ENCODE results near the gene SAMD4A. TPM values are rescaled to one million over a fixed set of nuclear protein-coding genes. Genes with fewer than 3 reads are reported as not detected.

Gene SAMD4A, protein sequence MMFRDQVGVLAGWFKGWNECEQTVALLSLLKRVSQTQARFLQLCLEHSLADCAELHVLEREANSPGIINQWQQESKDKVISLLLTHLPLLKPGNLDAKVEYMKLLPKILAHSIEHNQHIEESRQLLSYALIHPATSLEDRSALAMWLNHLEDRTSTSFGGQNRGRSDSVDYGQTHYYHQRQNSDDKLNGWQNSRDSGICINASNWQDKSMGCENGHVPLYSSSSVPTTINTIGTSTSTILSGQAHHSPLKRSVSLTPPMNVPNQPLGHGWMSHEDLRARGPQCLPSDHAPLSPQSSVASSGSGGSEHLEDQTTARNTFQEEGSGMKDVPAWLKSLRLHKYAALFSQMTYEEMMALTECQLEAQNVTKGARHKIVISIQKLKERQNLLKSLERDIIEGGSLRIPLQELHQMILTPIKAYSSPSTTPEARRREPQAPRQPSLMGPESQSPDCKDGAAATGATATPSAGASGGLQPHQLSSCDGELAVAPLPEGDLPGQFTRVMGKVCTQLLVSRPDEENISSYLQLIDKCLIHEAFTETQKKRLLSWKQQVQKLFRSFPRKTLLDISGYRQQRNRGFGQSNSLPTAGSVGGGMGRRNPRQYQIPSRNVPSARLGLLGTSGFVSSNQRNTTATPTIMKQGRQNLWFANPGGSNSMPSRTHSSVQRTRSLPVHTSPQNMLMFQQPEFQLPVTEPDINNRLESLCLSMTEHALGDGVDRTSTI
- 26.4 and 41.8 TPM in 2 replicates for total RNA-seq

DNA sequence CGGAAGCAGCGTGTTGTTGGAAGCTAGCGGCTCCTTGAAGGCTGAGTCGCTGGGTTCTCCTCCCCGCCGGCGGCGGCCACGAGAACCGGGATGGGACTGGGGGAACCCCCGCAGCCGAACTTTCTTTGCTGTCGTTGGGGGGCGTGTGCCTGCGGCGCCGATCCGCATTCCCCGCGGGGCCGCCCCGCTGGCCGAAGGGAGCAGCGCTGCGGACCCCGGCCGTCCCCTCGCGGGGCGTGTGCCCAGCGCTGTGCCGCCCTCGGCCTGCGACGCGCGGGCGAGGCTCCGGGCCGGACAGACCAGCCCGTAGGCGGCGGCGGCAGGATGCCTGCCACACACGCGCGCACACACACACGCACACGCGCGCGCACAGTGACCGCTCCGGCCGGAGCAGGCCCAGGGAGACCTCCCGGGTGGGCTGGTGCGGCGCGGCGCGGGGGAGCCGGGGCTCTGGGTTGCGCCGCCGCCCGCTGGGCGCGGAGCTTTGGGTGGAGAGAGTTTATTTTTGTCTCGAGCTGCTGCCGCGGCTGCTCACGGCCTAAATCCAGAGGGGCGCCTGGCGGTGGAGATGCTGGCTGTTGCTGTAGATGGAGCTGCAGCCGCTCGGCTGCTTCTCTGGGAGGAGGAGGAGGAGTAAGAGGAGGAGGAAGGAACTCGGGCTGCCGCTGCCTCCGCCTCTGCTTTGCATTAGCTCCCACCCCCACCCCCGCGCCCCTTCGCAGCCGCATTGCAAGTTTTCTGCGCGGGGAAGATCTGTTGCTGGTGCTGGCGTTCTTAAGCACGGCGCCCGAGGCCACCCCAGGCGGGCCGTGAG, at the start of gene SAMD4A:
TSS of gene SAMD4A (plus strand) at position 719 of the 814 bp plus-strand sequence. CDS start 789 bp downstream, outside the sequence.
- peak; percentile 63 for DNase-seq (ENCODE audit: low read depth, low spot score)

DNA sequence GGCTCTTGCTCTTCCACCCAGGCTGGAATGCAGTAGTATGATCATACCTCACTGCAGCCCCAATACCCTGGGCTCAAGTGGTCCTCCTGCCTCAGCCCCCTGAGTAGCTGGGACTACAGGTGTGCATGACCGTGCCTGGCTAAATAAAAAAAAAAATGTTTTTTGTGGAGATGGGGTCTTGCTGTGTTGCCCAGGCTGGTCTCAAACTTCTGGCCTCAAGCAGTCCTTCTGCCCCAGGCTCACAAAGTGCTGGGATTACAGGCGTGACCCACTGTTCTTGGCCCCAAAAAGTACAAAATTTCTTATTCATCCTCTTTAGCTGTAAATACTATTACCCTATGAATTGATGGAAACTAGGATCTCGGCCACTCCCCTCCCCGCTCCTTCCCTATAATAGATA, 42.5 kb upstream of the SAMD4A start:
- DNase-seq (ENCODE audit: low read depth, low spot score), result no peak

DNA sequence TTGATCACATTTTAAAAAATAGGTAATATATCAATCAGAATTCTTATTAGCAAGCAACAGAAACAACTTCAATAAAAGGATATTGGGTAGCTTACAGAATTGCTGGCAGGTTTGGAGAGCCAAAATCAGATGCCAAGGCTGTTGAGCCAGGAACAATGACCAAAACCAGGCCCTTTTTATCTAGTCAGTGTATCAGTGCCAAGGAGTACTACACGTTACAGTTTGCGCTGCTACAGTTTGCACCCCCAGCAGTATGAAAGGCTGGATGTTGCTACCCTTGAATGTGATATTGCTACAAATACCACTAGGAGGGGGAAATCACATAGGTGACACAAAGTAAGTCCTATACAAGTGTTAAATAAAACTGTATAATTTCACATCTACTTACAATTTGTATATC, 38.0 kb upstream of the SAMD4A start:
- DNase-seq (ENCODE audit: low read depth, low spot score), result no peak

DNA sequence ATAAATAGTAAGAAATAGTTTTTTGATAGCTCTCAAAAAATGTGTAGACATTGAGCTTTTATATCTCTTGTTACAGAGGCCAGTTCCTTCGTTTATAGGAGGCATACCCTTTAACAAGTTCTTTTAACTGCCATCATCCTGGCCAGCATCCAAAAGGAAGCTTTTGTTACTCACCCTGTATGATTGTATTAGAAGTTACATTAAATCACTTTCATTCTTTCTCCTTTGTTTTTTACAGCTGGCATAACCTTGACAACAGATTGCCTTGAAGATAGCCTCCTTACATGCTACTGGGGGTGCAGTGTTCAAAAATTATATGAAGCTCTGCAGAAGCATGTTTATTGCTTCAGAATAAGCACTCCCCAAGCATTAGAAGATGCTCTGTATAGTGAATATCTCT, 37.1 kb upstream of the SAMD4A start:
- peak; percentile 78 for DNase-seq (ENCODE audit: low read depth, low spot score)

DNA sequence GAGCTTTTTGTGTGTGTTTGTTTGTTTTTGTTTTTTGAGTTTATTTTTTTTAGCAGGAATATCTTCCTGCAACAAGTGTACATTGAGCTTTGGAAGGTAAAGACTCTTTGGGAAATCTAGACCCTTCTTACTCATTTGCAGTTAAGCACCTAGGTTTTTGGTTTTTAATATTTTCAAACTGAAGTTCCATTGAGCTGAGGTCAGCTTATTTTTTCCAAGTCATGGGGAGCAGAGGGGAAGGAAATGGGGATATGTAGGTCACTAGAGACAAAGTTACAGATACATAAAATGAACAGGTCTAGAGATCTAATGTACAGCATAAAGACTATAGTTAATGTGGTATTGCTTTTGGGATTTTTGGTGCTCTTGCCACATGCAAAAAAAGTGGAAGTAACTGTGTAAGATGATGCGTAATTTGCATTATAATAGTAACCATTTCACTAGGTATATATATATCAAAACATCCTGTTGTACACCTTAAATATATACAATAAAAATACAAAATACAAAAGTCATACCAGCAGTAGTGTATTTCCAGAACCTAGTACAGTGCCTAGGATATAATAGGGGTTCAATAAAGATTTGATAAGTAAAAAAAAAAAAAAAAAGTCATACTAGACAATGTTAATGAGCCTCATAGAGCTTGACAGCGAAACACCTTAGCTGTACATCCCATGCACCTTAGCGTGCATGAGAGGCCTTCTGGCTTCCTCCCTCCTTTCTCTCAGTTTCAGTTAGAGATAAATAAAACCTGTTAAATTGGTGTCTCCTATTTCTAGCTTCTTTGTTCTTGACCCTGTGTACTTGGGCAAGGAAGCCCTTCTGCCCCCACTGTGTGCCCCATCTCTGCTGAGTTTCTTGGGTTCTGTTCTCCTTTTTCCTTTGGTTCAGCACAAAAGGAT, 34.6 kb upstream of the SAMD4A start:
- no peak for DNase-seq (ENCODE audit: low read depth, low spot score)

DNA sequence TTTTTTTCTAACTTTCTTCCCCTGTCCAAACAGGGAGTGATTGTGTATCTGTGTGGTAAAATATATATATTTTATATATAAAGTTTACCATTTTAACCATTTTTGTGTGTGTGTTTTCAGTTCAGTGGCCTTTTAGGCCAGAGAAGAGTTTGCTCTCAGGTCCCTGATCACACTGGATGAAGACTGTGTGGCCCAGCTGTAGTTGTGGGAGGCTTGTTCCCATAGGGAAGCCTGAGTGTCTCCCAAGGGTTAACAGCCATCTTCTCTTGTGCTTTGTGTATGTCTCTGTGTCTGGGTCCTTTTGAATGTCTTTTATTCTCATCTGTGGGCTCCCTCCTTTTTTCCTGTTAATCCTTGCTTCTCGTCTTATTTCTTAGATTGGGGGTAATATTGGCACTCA, 33.8 kb upstream of the SAMD4A start:
- DNase-seq (ENCODE audit: low read depth, low spot score), result no peak

DNA sequence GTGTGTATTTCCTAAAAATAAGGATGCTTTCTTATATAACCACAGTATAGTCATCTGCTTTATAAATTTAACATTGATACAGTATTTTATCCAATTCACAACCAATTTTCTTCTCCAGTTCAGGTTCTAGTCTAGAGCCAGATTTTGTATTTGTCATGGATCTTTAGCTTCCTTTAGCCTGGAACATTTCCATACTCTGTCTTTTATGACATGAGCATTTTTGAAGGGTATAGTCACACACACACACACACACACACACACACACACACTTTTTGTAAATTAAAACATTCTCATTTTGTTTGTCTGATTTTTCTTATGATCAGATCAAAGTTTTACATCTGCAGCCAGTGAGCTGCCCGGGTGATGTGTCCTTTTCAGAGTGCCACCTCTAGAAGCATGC, 31.8 kb upstream of the SAMD4A start:
- DNase-seq (ENCODE audit: low read depth, low spot score), result no peak

DNA sequence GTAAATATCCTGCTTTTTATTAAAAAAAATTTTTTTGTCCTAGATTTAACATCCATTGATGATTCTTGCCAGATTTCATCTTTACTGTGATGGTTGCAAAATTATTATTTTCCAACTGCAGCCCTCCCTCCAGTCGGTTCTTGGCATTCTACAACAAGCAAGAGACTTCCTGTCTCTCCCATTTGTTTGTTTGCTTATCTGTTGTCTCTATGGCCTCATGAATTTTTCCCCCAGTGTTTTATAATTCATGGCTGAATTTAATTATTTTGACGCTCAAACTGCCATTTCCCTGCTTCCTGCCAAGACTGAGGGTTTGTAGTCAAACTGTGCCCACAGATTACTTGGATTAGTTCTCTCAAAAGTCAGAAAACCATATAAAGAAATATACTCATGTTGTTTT, 31.3 kb upstream of the SAMD4A start:
- no peak for DNase-seq (ENCODE audit: low read depth, low spot score)

DNA sequence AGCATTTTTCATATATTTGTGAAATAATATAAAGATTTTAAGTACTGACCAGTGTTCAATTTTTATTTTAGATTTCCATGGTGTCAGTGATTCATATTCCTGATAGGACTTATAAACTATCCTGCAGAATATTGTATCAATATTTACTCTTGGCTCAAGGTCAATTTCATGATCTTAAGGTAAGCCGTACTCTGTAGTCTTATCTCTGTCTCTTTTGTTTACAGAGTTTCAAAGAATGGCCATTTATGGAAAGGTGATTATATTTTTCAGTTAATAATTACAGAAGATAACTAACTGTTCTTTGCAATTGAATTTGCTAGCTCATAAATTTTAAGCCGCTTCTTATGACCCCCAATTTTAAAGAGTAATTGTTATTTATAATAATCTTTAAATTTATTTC, 29.3 kb upstream of the SAMD4A start:
- no peak for DNase-seq (ENCODE audit: low read depth, low spot score)

DNA sequence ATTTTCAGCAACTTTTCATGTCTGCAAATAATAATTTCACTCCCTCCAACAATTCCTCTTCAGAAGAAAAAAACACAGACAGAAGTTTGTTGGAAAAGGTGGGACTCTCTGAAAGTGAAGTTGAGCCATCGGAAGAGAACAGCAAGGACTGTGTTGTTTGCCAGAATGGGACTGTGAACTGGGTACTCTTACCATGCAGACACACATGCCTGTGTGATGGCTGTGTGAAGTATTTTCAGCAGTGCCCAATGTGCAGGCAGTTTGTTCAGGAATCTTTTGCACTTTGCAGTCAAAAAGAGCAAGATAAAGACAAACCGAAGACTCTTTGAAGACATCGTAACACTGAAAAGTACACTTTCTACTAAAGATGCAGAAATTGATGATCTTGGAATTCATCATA, 28.9 kb upstream of the SAMD4A start:
- no peak for DNase-seq (ENCODE audit: low read depth, low spot score)

DNA sequence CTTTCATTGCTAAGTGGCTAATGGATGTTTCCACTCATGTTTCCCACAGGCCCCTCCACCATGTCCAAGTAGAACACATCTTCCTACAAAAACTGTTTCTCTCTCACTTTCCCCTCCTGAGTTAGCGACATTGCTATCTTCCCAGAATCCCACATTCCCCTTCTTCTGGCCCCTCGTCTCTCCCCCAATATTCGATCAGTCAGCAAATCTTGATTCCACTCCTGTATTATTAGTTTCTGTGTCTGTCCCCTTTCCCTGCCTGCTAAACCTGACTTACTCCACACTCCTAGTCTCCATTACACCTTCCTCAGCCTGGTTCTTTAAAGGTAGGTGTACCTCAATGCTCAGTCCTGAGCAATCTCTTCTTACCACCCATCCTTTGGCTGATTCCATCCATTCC, 19.3 kb upstream of the SAMD4A start:
- no peak for DNase-seq (ENCODE audit: low read depth, low spot score)

DNA sequence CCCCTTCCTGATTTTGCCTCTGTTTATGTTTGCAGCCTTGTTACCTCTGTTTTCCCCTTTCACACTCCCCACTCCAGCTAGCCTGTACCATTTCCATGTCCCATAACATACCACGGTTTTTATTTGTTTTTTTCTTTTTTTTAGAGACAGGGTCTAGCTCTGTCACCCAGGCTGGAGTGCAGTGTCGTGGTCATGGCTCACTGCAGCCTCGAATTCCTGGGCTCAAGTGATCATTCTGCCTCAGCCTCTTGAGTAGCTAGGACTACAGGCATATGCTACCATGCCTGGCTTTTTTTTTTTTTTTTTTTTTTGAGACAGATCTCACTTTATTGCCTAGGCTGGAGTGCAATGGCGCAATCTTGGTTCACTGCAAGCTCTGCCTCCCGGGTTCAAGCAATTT, 18.4 kb upstream of the SAMD4A start:
- no peak for DNase-seq (ENCODE audit: low read depth, low spot score)

DNA sequence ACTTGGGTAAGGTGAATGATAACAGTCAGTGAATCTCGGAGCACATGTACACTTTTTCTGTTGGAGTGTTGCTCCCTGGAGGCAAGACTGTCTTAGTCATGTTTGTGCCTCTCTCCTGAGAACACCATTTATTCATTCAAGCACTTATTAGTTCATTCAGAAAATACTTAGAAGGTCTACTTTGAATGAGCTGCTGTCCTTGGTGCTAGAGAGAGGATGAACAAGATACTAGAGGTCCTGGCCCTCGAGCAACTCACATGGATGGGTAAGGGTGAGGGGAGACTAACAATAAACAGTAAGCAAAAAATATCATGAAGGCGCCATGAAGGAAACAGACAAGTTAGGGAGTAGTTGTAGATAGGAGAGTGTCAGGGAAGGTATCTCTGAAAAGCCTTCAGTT, 17.1 kb upstream of the SAMD4A start:
- DNase-seq (ENCODE audit: low read depth, low spot score), result no peak

DNA sequence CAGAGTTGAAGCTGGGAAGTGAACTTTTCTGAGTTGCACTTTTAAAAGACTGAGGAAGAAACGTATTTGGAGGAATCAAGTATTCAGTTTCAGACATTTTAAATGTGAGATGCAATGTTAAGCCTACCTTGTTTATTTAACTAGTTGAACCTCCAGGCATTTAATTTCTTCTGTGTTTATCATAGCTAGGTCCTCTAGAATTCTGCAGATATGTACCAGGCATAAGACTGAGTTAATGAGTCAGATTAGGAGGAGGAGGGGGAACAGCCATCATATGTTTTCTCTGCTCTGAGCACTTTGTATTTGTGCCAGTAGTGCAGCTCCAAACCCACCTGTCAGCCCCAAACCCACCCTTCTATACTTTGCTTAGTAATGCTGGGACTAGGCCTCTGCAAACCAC, 16.4 kb upstream of the SAMD4A start:
- DNase-seq (ENCODE audit: low read depth, low spot score), result no peak

DNA sequence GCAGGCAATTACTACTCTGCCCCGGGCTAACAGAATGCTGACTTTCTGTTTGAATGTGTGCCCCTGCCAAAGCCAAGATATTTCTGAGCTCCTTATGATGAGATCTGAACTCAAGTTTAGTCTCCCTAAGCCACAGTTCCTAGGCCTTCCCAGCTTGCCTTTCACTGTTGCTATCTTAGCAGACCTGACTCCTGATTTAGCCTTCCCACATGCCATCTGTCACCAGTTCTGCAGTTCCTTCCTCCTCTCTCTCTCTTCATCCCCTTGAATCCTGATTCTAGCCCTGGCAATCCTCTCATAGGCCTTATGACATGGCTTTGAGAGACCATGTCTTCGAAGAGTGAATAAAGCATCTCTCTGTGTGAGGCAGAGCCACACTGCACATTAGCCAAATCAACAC, 12.5 kb upstream of the SAMD4A start:
- DNase-seq (ENCODE audit: low read depth, low spot score), result no peak

DNA sequence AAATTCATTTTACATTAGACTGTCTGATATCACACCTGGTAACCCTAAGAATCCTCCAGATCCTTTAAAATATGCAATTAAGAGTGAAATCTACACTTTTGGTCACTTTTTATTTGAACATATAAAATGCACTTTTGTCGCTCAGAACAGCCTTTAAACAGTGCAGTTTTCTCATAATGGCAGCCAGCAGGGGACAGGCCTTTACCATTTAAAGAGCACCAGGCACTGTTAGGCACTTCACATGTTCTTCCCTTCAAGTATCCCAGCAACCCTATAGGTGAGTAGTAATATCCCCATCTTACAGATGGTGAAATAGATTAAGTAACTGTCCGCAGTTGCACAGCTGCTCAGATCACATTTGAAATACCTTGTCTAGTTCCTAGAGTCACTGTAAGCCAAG, 11.3 kb upstream of the SAMD4A start:
- no peak for DNase-seq (ENCODE audit: low read depth, low spot score)

DNA sequence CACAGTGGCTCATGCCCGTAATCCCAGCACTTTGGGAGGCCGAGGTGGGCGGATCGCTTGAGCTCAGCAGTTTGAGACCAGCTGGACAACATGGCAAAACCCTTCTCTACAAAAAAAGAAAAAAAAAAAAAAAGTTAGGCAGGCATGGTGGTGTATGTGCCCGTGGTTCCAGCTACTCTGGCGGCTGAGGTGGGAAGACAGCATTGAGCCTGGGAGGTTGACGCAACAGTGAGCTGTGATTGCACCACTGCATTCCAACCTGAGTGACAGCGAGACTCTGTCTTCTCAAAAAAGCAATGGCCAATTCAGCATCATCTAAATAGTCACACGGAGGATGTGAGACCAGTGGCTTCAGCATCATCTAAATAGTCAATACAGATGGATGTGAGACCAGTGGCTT, 10.4 kb upstream of the SAMD4A start:
- DNase-seq (ENCODE audit: low read depth, low spot score), result no peak

DNA sequence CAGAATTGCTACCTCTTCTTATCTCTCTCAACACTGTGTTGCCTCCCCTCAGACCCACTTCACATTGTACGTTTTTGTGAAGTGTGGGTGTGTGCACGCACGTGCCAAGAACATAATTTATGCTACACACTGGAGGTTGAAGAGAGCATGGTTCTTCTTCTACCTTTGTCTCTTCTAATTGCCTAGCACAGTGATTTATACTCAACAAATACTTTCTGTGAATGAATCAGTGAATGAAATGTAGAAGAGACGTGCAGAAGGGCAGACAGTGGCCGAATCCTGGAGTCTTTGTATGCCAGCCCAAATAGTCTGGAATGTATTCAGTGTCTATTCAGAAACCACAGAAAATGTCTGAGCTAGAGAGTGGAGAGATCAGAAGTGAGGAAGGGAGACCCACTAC, 4.6 kb upstream of the SAMD4A start:
- no peak for DNase-seq (ENCODE audit: low read depth, low spot score)

DNA sequence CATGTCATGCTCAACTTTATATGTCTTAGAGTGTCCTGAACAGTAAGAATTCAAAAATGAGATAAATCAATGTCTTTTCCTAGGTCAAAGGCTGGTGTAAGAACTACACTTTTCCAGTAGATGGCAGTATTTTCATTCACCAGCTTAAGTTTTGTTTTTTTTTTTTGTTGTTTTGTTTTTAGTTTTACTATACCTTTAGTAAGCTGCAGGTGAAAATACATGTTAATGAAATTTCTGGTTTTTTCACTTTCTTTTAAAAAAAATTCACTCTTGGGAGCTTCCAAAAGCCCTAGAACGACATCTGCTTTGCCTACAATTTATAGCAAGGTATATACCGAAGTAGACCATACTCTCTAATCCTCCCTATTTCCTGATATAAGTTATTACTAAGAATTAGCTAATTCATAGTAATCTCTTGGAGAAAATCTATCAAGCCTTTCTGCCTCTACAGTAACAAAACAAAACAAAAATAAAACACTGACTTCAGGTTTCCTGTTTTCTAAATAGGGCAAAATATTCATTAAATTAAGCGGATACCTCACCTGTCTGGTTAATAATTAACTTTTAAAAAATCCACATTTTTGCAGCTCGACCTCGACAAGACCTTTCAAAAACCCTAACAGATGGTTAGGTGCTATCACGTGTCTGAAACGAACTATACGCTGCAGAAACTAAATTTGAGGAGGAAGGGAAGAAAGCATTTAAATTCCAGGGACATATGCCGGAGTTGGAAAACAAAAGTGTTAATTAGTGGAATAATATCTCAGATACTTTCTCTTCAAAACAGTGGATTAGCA, 2.7 kb upstream of the SAMD4A start:
- DNase-seq (ENCODE audit: low read depth, low spot score), result no peak

All from pulmonary artery endothelial cell (primary cell).